Fibroblast of mammary gland (primary cell): Measurements from ENCODE around the gene CPNE5.

ENCODE experiments used
- DNase-seq: peaks from one replicate; pipeline ENCODE4 v3.0.0-alpha.2; 2010; ENCODE audit warnings: low read depth
- H3K4me3 ChIP-seq: 2 replicates; pipeline ENCODE4 v1.5.1; 2011; ENCODE audit warnings: low read depth, mild to moderate bottlenecking, low read length, moderate library complexity; ENCODE audit not compliant: control insufficient read depth
- CTCF ChIP-seq: conservative IDR thresholded peaks from 2 replicates; pipeline ENCODE4 v1.5.1; 2011; ENCODE audit warnings: low read depth, low read length, inconsistent platforms; ENCODE audit not compliant: control insufficient read depth, insufficient read depth

Gene CPNE5

DNA sequence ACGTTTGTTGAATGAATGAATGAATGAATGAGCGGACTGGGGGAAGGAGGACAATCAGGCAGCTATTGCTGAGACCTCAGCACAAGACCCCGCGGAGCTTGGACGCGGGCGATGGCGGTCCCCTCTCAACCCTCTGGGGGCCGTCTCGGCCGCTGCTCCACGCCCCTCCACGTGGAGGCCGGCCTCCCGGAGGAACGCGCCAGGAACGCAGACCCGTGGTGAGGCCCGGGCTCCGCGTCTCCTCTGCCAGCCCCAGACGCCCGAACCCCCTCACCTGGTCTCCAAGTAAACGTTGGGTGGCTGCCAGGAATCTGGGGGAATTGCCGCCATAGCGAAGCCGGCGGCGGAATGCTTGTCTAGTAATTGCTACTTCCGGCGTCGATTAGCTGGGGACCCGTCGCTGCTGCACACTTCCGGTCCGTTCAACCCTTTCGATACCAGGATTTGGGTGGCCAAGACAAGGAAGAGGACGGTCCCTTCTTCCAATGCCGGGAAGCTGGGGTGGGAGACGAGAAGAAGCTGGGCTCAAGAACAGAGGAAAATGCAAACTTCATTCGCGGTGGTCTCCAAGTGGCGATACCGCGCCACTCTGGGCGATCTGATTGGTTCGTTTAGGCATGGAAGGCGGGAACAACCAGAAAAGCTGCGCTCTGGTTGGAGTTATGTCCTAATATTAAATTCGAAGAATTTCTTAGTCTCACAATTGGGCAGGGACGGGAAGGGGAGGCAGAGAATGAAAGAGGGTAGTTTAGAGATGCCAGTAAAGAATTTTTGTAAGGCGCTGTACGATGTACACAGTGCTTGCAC lies 35.4 kb upstream of the CPNE5 start, which contains the start of gene PPIL1:
Gene PPIL1 (minus strand): TSS at position 361 of the 807 bp plus-strand sequence. CDS start 31 bp downstream, at position 330.
- DNase-seq: peak; percentile 92
- H3K4me3 ChIP-seq: peak within 1 kb of the TSS; percentile 100
- TF ChIP-seq CTCF: no peak

- DNase-seq: peak; percentile 43
- peak overlapping the region; percentile 100 for H3K4me3 ChIP-seq
- TF ChIP-seq CTCF: no peak
Observed at GRCh38 chr6:36873612-36874442, 34.6 kb upstream of the CPNE5 start.

DNA sequence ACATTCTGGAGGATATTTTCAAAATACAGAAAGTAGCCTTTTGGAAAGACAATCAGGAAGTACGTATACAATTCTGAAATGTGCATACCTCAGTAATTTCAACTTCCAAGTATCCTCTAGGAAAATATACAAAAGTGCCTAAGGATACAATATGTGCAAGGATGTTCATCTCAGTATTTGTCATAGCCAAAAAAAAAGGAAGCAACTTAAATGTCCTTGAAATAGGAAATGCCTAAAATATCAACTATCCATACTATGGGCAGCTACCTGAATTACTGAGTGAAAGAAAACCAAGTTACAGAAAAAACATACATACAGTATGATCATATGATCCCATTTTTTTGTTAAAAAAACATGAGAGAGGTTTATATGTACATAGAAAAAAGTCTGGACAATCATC lies 33.9 kb upstream of the CPNE5 start:
- H3K4me3 ChIP-seq: no peak overlapping the region
- no peak for TF ChIP-seq CTCF
- no peak for DNase-seq

- no peak for TF ChIP-seq CTCF
- DNase-seq: no peak
- H3K4me3 ChIP-seq: no peak overlapping the region
Observed at GRCh38 chr6:36871686-36872085, 32.4 kb upstream of the CPNE5 start.

- no peak overlapping the region for H3K4me3 ChIP-seq
- DNase-seq: no peak
- TF ChIP-seq CTCF: no peak
Observed at GRCh38 chr6:36867471-36868224, 28.4 kb upstream of the CPNE5 start.

GRCh38 chr6:36865835-36866234 lies 26.6 kb upstream of the CPNE5 start:
- no peak for DNase-seq
- TF ChIP-seq CTCF: no peak
- H3K4me3 ChIP-seq: no peak overlapping the region
